Fibroblast of pulmonary artery (primary cell): Measurements from ENCODE around the gene RPRD1A.

Source experiments
- DNase-seq: peaks from one replicate; pipeline ENCODE4 v3.0.0-alpha.2; 2010; ENCODE audit warnings: low read depth
- H3K4me3 ChIP-seq: replicated peaks from 2 replicates; pipeline ENCODE4 v1.5.1; 2011; ENCODE audit warnings: low read depth, mild to moderate bottlenecking, control low read depth, low read length, moderate library complexity
- CTCF ChIP-seq: IDR thresholded peaks from 2 replicates; pipeline ENCODE4 v1.5.1; 2011; ENCODE audit warnings: mild to moderate bottlenecking, control low read depth, low read length, inconsistent platforms; ENCODE audit errors: missing control alignments

Gene RPRD1A

GRCh38 chr18:35991696-35992095 is 75.7 kb downstream of the RPRD1A start:
- no peak for TF ChIP-seq CTCF
- no peak for DNase-seq
- no peak overlapping the region for H3K4me3 ChIP-seq

GRCh38 chr18:35983818-35984217 is 83.5 kb downstream of the RPRD1A start:
- no peak for TF ChIP-seq CTCF
- DNase-seq = no peak
- H3K4me3 ChIP-seq = no peak overlapping the region

- no peak overlapping the region for H3K4me3 ChIP-seq
- no peak for DNase-seq
- no peak for TF ChIP-seq CTCF
Measured at GRCh38 chr18:35983147-35983546, 84.2 kb downstream of the RPRD1A start.

GRCh38 chr18:35982409-35983114 is 84.8 kb downstream of the RPRD1A start:
- no peak for TF ChIP-seq CTCF
- DNase-seq = peak; percentile 13
- H3K4me3 ChIP-seq = no peak overlapping the region

- TF ChIP-seq CTCF = no peak
- no peak for DNase-seq
Measured at GRCh38 chr18:35979112-35979511, 88.2 kb downstream of the RPRD1A start.

GRCh38 chr18:35974181-35974580 is 93.2 kb downstream of the RPRD1A start:
- no peak overlapping the region for H3K4me3 ChIP-seq
- DNase-seq = no peak
- no peak for TF ChIP-seq CTCF

More at GRCh38 chr18:35979112-35979511, 88.2 kb downstream of the RPRD1A start:
- no peak overlapping the region for H3K4me3 ChIP-seq

GRCh38 chr18:35973650-35974049 is 93.7 kb downstream of the RPRD1A start:
- no peak for TF ChIP-seq CTCF
- no peak for DNase-seq
- peak overlapping the region; percentile 99 for H3K4me3 ChIP-seq
